HEK293T (cell line): ENCODE measurements around the gene MLXIPL.

Experiments used
- ARNT ChIP-seq: fragments of 450-650 bp; IDR thresholded peaks from 2 replicates; pipeline ENCODE4 v1.6.1; 2017; ENCODE audit warnings: mild to moderate bottlenecking
- BHLHE40 ChIP-seq: fragments of 450-650 bp; IDR thresholded peaks from 2 replicates; pipeline ENCODE4 v1.6.1; 2016; ENCODE audit warnings: mild to moderate bottlenecking, moderate library complexity, borderline replicate concordance
- CTBP1 ChIP-seq: fragments of 450-650 bp; IDR thresholded peaks from 2 replicates; pipeline ENCODE4 v1.6.1; 2016; ENCODE audit warnings: borderline replicate concordance
- FOXK2 ChIP-seq: fragments of 450-650 bp; IDR thresholded peaks from 2 replicates; pipeline ENCODE4 v1.6.1; 2016; ENCODE audit warnings: mild to moderate bottlenecking
- FOXM1 ChIP-seq: fragments of 450-650 bp; IDR thresholded peaks from 2 replicates; pipeline ENCODE4 v1.6.1; 2017; ENCODE audit warnings: mild to moderate bottlenecking, borderline replicate concordance
- HDGF ChIP-seq: fragments of 450-650 bp; IDR thresholded peaks from 2 replicates; pipeline ENCODE4 v1.6.1; 2017; ENCODE audit warnings: antibody characterized with exemption, borderline replicate concordance
- PKNOX1 ChIP-seq: fragments of 450-650 bp; IDR thresholded peaks from 2 replicates; pipeline ENCODE4 v1.6.1; 2016
- SUZ12 ChIP-seq: fragments of 450-650 bp; IDR thresholded peaks from 2 replicates; pipeline ENCODE4 v1.6.1; 2016; ENCODE audit warnings: mild to moderate bottlenecking
- ZNF384 ChIP-seq: fragments of 450-650 bp; IDR thresholded peaks from 2 replicates; pipeline ENCODE4 v1.6.1; 2016

GRCh38 chr7:73565675-73566340 is 58.5 kb downstream of the MLXIPL start:
- TF ChIP-seq BHLHE40 (no peak), FOXM1 (no peak), FOXK2 (no peak), CTBP1 (no peak), ARNT (no peak), HDGF (no peak), PKNOX1 (no peak), ZNF384 (no peak), SUZ12 (no peak)
